Aorta (tissue), 5 donors: ENCODE results near the gene TYSND1. TPM values are rescaled to one million over a fixed set of nuclear protein-coding genes. Genes with fewer than 3 reads are reported as not detected.

ENCODE experiments used
- ATAC-seq: fragments of 200-7000 bp; cut with Tn5 transposase; one replicate; pipeline ENCODE4 v1.9.1; 2022; ENCODE audit warnings: moderate library complexity; ENCODE audit not compliant: low FRiP score
- DNase-seq, 2 donors: peaks; one replicate each; pipeline ENCODE4 v3.0.0-alpha.2; 2020
- H3K27ac ChIP-seq, 2 donors: one replicate each; pipeline ENCODE4 v1.5.1; 2013; ENCODE audit warnings: low read length in 2 of 2, mild to moderate bottlenecking in 2 of 2, moderate library complexity in 2 of 2, control low read depth in 1 of 2, inconsistent platforms in 1 of 2, low read depth in 1 of 2
- H3K27me3 ChIP-seq, 2 donors: one replicate each; pipeline ENCODE4 v1.6.1; 2013; ENCODE audit warnings: control low read depth in 1 of 2, low read length in 1 of 2, mild to moderate bottlenecking in 1 of 2, moderate library complexity in 1 of 2; ENCODE audit not compliant: insufficient read depth in 2 of 2, control insufficient read depth in 1 of 2
- H3K36me3 ChIP-seq, 2 donors: one replicate each; pipeline ENCODE4 v1.6.1; 2013; ENCODE audit warnings: control low read depth in 1 of 2, low read length in 1 of 2, mild to moderate bottlenecking in 1 of 2; ENCODE audit not compliant: insufficient read depth in 2 of 2, control insufficient read depth in 1 of 2
- H3K4me1 ChIP-seq, 2 donors: one replicate each; pipeline ENCODE4 v1.6.1; 2013; ENCODE audit warnings: low read length in 2 of 2, control low read depth in 1 of 2, mild to moderate bottlenecking in 1 of 2, moderate library complexity in 1 of 2; ENCODE audit not compliant: insufficient read depth in 2 of 2, control insufficient read depth in 1 of 2
- H3K4me3 ChIP-seq, 2 donors: one replicate each; pipeline ENCODE4 v1.5.1; 2013; ENCODE audit warnings: low read length in 2 of 2, control low read depth in 1 of 2, mild to moderate bottlenecking in 1 of 2
- H3K9me3 ChIP-seq: one replicate; pipeline ENCODE4 v1.6.1; 2013; ENCODE audit warnings: mild to moderate bottlenecking, low read length; ENCODE audit not compliant: control insufficient read depth
- WGBS, 2 donors: extraction: QIAGEN DNeasy Blood & Tissue Kit; methylation state at CpG; one replicate each; pipeline ENCODE4 v1.1.7; 2013; 5-methylcytosine and 5-hydroxymethylcytosine counted together
- intact Hi-C, 2 donors: fragments of 100-400 bp; cut with DNase I; formaldehyde crosslinking; loops; one replicate each; pipeline versions ENCODE4 v1.14.2 to v1.15.0; 2022
- polyA plus RNA-seq, 2 donors: library from polyadenylated mRNA; stranded (reverse); fragments of 200-250 nt; gene quantifications; one replicate each; pipeline ENCODE4 v1.2.3, GENCODE V29; 2013
- total RNA-seq, 2 donors: library from RNA; stranded (reverse); fragmentation: NEBNext Ultra II Directional; extraction: Animal tissue kit (Norgen Biotek cat#: 25700); gene quantifications; one replicate each; pipeline ENCODE4 v1.2.1, GENCODE V29; 2021
- donor health status: healthy with polysubstance abuse.
- donor health status: Bipolar disorder and iron deficiency.
- donor health status: DM: no; HTN: no; CAD: no.
- donor health status: DM: no; HTN: no; CAD: no.
- donor health status: DM: yes; HTN: yes; CAD: no.

TYSND1 gene
- total and polyA plus RNA-seq, 4 donors, result 2.1 to 10.9 (median 7.6) TPM

GRCh38 chr10:70132098-70133029 is 14.1 kb downstream of the TYSND1 start, which contains the start of gene AIFM2:
Gene AIFM2 (minus strand): TSS chr10:70132825. CDS start chr10:70124084, 8,741 bp downstream.
- Histone ChIP-seq H3K9me3 (no peaks in the 10 kb centered on the region), H3K27ac (peak within 1 kb of the TSS in 1 of 2 donors; percentile 77), H3K4me3 (peak within 1 kb of the TSS; percentile 48 to 83), H3K27me3 (no peaks in the 10 kb centered on the region), H3K36me3 (no peaks in the 10 kb centered on the region), H3K4me1 (no peaks in the 10 kb centered on the region)
- DNase-seq, result peak; percentile 83 to 94
- WGBS, 2 donors, result 5 to 8% methylated on average over 62 to 80 of the region's 80 CpGs
- intact Hi-C loops, result no loop called here
- peak; percentile 85 for ATAC-seq

DNA sequence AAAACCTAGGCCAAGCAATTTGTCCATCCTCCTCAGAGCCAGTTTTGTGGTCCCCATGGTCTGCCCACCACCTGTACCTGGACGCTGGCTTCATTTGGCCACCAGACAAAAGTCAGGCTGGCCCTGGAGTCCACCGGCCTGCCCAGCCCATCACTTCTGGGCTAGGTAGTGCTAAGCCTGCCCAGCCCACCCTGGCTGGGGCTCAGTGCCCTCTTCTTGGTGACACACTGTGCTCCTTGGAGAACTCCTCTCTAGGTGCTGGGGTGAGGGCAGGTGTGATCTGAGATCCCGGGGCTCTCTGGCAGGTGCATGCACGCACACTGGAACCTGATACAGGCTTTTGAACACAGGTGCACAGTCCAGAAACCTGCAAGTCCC is 15.0 kb downstream of the TYSND1 start:
- H3K9me3 ChIP-seq, result no peaks in the 10 kb centered on the region
- H3K4me3 ChIP-seq, result peak overlapping the region in 1 of 2 donors; percentile 83
- H3K27ac ChIP-seq, result peak overlapping the region in 1 of 2 donors; percentile 77
- DNase-seq, result peak in 1 of 2 donors; percentile 71
- 95 to 96% methylated on average over 4 of the region's 4 CpGs for WGBS, 2 donors
- no peak for ATAC-seq
- H3K36me3 ChIP-seq, result no peaks in the 10 kb centered on the region
- intact Hi-C loops, result no loop called here
- H3K4me1 ChIP-seq, result no peaks in the 10 kb centered on the region
- no peaks in the 10 kb centered on the region for H3K27me3 ChIP-seq

- 84 to 88% methylated on average over 10 of the region's 10 CpGs for WGBS, 2 donors
- H3K27me3 ChIP-seq, result no peaks in the 10 kb centered on the region
- no peaks in the 10 kb centered on the region for H3K4me1 ChIP-seq
- H3K9me3 ChIP-seq, result no peaks in the 10 kb centered on the region
- peak overlapping the region in 1 of 2 donors; percentile 77 for H3K27ac ChIP-seq
- no peaks in the 10 kb centered on the region for H3K36me3 ChIP-seq
- ATAC-seq, result no peak
- H3K4me3 ChIP-seq, result no peak overlapping the region
- DNase-seq, result peak; percentile 43 to 75
- intact Hi-C loops, result no loop called here
Observed at GRCh38 chr10:70130878-70131559, 15.5 kb downstream of the TYSND1 start.

DNA sequence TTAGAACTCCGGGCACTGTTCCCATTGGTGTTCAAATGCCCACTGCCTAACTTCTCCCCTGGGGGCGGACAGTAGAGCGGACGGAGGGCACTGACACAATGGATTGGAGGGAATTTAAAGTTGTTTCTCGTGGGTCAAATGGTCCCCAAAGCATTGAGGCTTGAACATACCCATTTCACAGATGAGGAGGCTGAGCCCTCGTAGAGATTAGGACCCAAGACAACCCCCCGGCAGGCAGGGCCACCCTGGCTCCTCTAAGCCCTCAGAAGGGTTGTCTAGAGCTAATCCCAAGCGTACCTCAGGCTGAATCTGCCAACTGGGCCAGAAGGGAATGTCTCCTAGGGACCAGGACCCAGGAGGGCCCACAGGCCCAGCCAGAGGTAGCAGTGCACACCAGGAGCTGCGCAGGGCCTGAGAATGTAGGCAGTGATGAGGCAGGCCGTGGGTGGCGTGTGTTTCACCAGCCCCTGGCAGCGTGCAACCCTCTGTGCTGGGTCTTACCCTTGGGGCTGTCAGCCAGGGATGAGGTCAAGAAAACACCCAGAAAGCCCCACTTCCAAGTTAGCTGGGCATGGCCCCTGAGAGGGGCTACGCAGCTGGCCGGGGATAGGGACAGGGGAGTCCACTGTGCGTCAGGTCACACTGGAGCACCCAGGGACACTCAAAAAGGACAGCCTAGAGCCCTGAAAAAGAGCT is 19.7 kb downstream of the TYSND1 start:
- WGBS, 2 donors, result 94 to 96% methylated on average over 14 to 15 of the region's 15 CpGs
- intact Hi-C loops, result no loop called here
- ATAC-seq, result peak; percentile 3
- Histone ChIP-seq H3K4me1 (no peaks in the 10 kb centered on the region), H3K27ac (no peak overlapping the region), H3K27me3 (no peaks in the 10 kb centered on the region), H3K9me3 (no peaks in the 10 kb centered on the region), H3K4me3 (no peak overlapping the region), H3K36me3 (no peaks in the 10 kb centered on the region)
- DNase-seq, result peak; percentile 7 to 43

DNA sequence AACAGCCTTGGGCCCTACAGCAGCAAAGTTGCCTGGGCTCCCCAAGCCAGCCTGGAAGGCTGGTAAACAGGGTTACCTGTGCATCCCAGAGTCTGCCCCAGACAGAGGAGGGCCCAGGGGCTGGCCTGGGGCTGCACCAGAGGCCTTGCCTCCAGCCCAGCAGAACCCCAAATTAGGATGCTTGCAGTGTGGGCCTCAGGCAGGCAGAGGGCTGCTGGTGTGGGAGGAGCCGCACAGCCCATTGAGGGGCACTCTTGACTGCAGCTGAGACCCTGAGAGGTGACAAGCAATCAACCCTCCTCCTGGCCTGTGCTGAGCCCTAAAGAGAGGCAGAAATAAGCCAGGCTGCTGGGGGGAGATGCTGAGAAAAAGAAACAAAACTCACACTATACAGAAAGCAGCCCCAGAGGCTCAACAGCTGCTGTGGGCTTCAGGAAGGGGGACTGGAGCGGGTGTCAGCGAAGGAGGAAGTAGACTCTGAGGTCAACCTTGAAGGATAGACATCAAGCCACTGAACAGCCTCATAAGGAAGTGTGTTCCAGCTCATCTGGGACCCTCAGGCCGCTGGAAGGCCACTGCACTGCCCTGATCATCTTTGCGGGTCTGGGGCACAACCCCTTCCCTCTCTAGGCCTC is 20.5 kb downstream of the TYSND1 start:
- no peaks in the 10 kb centered on the region for H3K4me1 ChIP-seq
- intact Hi-C loops, result no loop called here
- no peak for ATAC-seq
- peak in 1 of 2 donors; percentile 58 for DNase-seq
- no peak overlapping the region for H3K4me3 ChIP-seq
- 93 to 95% methylated on average over 5 of the region's 5 CpGs for WGBS, 2 donors
- no peaks in the 10 kb centered on the region for H3K36me3 ChIP-seq
- H3K27me3 ChIP-seq, result no peaks in the 10 kb centered on the region
- no peaks in the 10 kb centered on the region for H3K9me3 ChIP-seq
- H3K27ac ChIP-seq, result no peak overlapping the region

GRCh38 chr10:70124918-70125317 is 21.6 kb downstream of the TYSND1 start:
- Histone ChIP-seq H3K9me3 (no peaks in the 10 kb centered on the region), H3K27me3 (no peaks in the 10 kb centered on the region), H3K36me3 (peaks cover 0 to 2% of the 10 kb centered on the region in 2 donors), H3K27ac (no peak overlapping the region), H3K4me1 (no peaks in the 10 kb centered on the region), H3K4me3 (no peak overlapping the region)
- DNase-seq, result no peak
- WGBS, 2 donors, result 94 to 97% methylated on average over 3 of the region's 3 CpGs
- intact Hi-C loops, result no loop called here
- no peak for ATAC-seq

DNA sequence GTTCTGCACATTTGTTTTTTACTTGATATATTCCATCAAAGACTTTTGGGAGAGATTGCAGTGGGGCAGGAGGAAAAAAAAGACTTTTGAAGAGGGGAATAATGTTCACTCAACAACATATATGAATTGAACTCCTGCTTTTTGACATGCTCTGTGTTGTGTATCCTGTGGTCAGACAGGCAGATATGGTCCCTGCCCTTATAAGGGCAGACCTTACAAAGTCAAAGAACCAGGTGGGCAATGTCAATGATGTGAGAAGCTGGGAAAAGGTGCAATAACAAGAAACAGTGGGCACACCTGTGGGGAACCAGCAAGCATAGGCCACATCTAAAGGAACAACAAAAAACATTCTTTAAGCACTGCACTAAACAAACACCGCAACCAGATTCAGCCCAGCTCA is 22.1 kb downstream of the TYSND1 start:
- Histone ChIP-seq H3K4me1 (no peaks in the 10 kb centered on the region), H3K27me3 (no peaks in the 10 kb centered on the region), H3K36me3 (peaks cover 0 to 3% of the 10 kb centered on the region in 2 donors), H3K4me3 (no peak overlapping the region), H3K9me3 (no peaks in the 10 kb centered on the region), H3K27ac (no peak overlapping the region)
- no peak for ATAC-seq
- 97 to 99% methylated on average over 1 of the region's 1 CpG for WGBS, 2 donors
- intact Hi-C loops, result no loop called here
- DNase-seq, result no peak

GRCh38 chr10:70123817-70124216 is 22.7 kb downstream of the TYSND1 start:
- intact Hi-C loops, result no loop called here
- ATAC-seq, result no peak
- Histone ChIP-seq H3K36me3 (peaks cover 0 to 3% of the 10 kb centered on the region in 2 donors), H3K4me1 (no peaks in the 10 kb centered on the region), H3K9me3 (no peaks in the 10 kb centered on the region), H3K27me3 (no peaks in the 10 kb centered on the region), H3K4me3 (no peak overlapping the region), H3K27ac (no peak overlapping the region)
- 89 to 92% methylated on average over 10 of the region's 10 CpGs for WGBS, 2 donors
- peak in 1 of 2 donors; percentile 40 for DNase-seq
